ENCODE data around the gene MARS1.
"Not testable (repeated sequence)": the region's sequence is repeated elsewhere in the genome, so short reads cannot be mapped to it uniquely, and the experiment has no call there.

MARS1 gene

GRCh38 chr12:57487597-57488401, at the start of gene MARS1:
Gene MARS1, plus strand, starts transcription at chr12:57488068. Its CDS starts 23 bp downstream, at chr12:57488091.
- DNase-seq (ENCODE audit: low read depth) = peak; percentile 87

- no peak for DNase-seq (ENCODE audit: low read depth)
These were observed 49.5 kb upstream of the MARS1 start for GRCh38 chr12:57438400-57438799.

GRCh38 chr12:57439762-57440266, 48.1 kb upstream of the MARS1 start:
- no peak for DNase-seq (ENCODE audit: low read depth)

GRCh38 chr12:57441393-57441792, 46.5 kb upstream of the MARS1 start:
- DNase-seq (ENCODE audit: low read depth) = not testable (repeated sequence)

- no peak for DNase-seq (ENCODE audit: low read depth)
These were observed 45.9 kb upstream of the MARS1 start for GRCh38 chr12:57441846-57442427.

- DNase-seq (ENCODE audit: low read depth) = not testable (repeated sequence)
These were observed 43.5 kb upstream of the MARS1 start for GRCh38 chr12:57444337-57444736.

- no peak for DNase-seq (ENCODE audit: low read depth)
These were observed 43.1 kb upstream of the MARS1 start for GRCh38 chr12:57444744-57445143.

GRCh38 chr12:57446292-57446960, 41.4 kb upstream of the MARS1 start:
- no peak for DNase-seq (ENCODE audit: low read depth)

GRCh38 chr12:57448669-57449068, 39.2 kb upstream of the MARS1 start:
- no peak for DNase-seq (ENCODE audit: low read depth)

GRCh38 chr12:57449375-57449774, 38.5 kb upstream of the MARS1 start:
- no peak for DNase-seq (ENCODE audit: low read depth)

- no peak for DNase-seq (ENCODE audit: low read depth)
These were observed 37.8 kb upstream of the MARS1 start for GRCh38 chr12:57450057-57450456.

- DNase-seq (ENCODE audit: low read depth) = no peak
These were observed 36.6 kb upstream of the MARS1 start for GRCh38 chr12:57451233-57451778.

GRCh38 chr12:57452181-57452936, 35.5 kb upstream of the MARS1 start:
- no peak for DNase-seq (ENCODE audit: low read depth)

- DNase-seq (ENCODE audit: low read depth) = no peak
These were observed 34.8 kb upstream of the MARS1 start for GRCh38 chr12:57452937-57453509.

GRCh38 chr12:57454213-57454565, 33.7 kb upstream of the MARS1 start:
- DNase-seq (ENCODE audit: low read depth) = no peak

GRCh38 chr12:57454566-57455373, 33.1 kb upstream of the MARS1 start, which contains the start of gene INHBE:
Gene INHBE, plus strand, starts transcription at chr12:57455307. Its CDS starts 230 bp downstream, at chr12:57455537.
- no peak for DNase-seq (ENCODE audit: low read depth)

GRCh38 chr12:57455374-57456144, 32.3 kb upstream of the MARS1 start:
- DNase-seq (ENCODE audit: low read depth) = no peak

- DNase-seq (ENCODE audit: low read depth) = no peak
These were observed 31.6 kb upstream of the MARS1 start for GRCh38 chr12:57456145-57456700.

- no peak for DNase-seq (ENCODE audit: low read depth)
These were observed 31.0 kb upstream of the MARS1 start for GRCh38 chr12:57456737-57457490.
